ENCODE results near the gene KCNMB2.

The KCNMB2 gene

GRCh38 chr3:178568155-178568731 is 32.0 kb downstream of the KCNMB2 start:
- no peak for DNase-seq (ENCODE audit: low read depth in 1 of 2, low spot score in 1 of 2)

- no peak for DNase-seq (ENCODE audit: low read depth in 1 of 2, low spot score in 1 of 2)
Measured at GRCh38 chr3:178568911-178569310, 32.7 kb downstream of the KCNMB2 start.

GRCh38 chr3:178569826-178570225 is 33.6 kb downstream of the KCNMB2 start:
- DNase-seq (ENCODE audit: low read depth in 1 of 2, low spot score in 1 of 2): no peak

- DNase-seq (ENCODE audit: low read depth in 1 of 2, low spot score in 1 of 2): no peak
Measured at GRCh38 chr3:178583963-178584575, 47.8 kb downstream of the KCNMB2 start.

GRCh38 chr3:178584722-178585380 is 48.6 kb downstream of the KCNMB2 start:
- no peak for DNase-seq (ENCODE audit: low read depth in 1 of 2, low spot score in 1 of 2)

- no peak for DNase-seq (ENCODE audit: low read depth in 1 of 2, low spot score in 1 of 2)
Measured at GRCh38 chr3:178585454-178585853, 49.2 kb downstream of the KCNMB2 start.

GRCh38 chr3:178586076-178586475 is 49.8 kb downstream of the KCNMB2 start:
- DNase-seq (ENCODE audit: low read depth in 1 of 2, low spot score in 1 of 2): no peak

- no peak for DNase-seq (ENCODE audit: low read depth in 1 of 2, low spot score in 1 of 2)
Measured at GRCh38 chr3:178588628-178589027, 52.4 kb downstream of the KCNMB2 start.

GRCh38 chr3:178593786-178594185 is 57.5 kb downstream of the KCNMB2 start:
- DNase-seq (ENCODE audit: low read depth in 1 of 2, low spot score in 1 of 2): no peak

- no peak for DNase-seq (ENCODE audit: low read depth in 1 of 2, low spot score in 1 of 2)
Measured at GRCh38 chr3:178597371-178597770, 61.1 kb downstream of the KCNMB2 start.

- DNase-seq (ENCODE audit: low read depth in 1 of 2, low spot score in 1 of 2): no peak
Measured at GRCh38 chr3:178602856-178603255, 66.6 kb downstream of the KCNMB2 start.

GRCh38 chr3:178603735-178604134 is 67.5 kb downstream of the KCNMB2 start:
- DNase-seq (ENCODE audit: low read depth in 1 of 2, low spot score in 1 of 2): no peak

GRCh38 chr3:178618197-178618596 is 82.0 kb downstream of the KCNMB2 start:
- DNase-seq (ENCODE audit: low read depth in 1 of 2, low spot score in 1 of 2): no peak

GRCh38 chr3:178618896-178619295 is 82.7 kb downstream of the KCNMB2 start:
- no peak for DNase-seq (ENCODE audit: low read depth in 1 of 2, low spot score in 1 of 2)

- no peak for DNase-seq (ENCODE audit: low read depth in 1 of 2, low spot score in 1 of 2)
Measured at GRCh38 chr3:178623666-178624255, 87.5 kb downstream of the KCNMB2 start.

- no peak for DNase-seq (ENCODE audit: low read depth in 1 of 2, low spot score in 1 of 2)
Measured at GRCh38 chr3:178624276-178624675, 88.0 kb downstream of the KCNMB2 start.

GRCh38 chr3:178625053-178625600 is 88.9 kb downstream of the KCNMB2 start:
- DNase-seq (ENCODE audit: low read depth in 1 of 2, low spot score in 1 of 2): no peak

- DNase-seq (ENCODE audit: low read depth in 1 of 2, low spot score in 1 of 2): no peak
Measured at GRCh38 chr3:178628037-178628436, 91.8 kb downstream of the KCNMB2 start.

GRCh38 chr3:178629430-178630178 is 93.4 kb downstream of the KCNMB2 start:
- DNase-seq (ENCODE audit: low read depth in 1 of 2, low spot score in 1 of 2): no peak

GRCh38 chr3:178631950-178632349 is 95.7 kb downstream of the KCNMB2 start:
- DNase-seq (ENCODE audit: low read depth in 1 of 2, low spot score in 1 of 2): no peak

- DNase-seq (ENCODE audit: low read depth in 1 of 2, low spot score in 1 of 2): no peak
Measured at GRCh38 chr3:178634975-178635374, 98.7 kb downstream of the KCNMB2 start.

All from activated T-helper 1 cell treated with anti-CD3 and anti-CD28 coated beads, Interleukin-2, amount 50 U/mL, for 16 hours (primary cell).